Osteoblast (primary cell): ENCODE measurements around the gene ASTN2. TPM values are rescaled to one million over a fixed set of nuclear protein-coding genes. Genes with fewer than 3 reads are reported as not detected.

Source experiments
- DNase-seq: peaks from one replicate; pipeline ENCODE4 v3.0.0; 2011; ENCODE audit warnings: low spot score, mixed read lengths; ENCODE audit not compliant: insufficient read length; ENCODE audit errors: missing footprints
- H2AFZ ChIP-seq: 2 replicates; pipeline ENCODE4 v1.6.0; 2011; ENCODE audit warnings: mild to moderate bottlenecking, low read length
- H3K27ac ChIP-seq: 2 replicates; pipeline ENCODE4 v1.5.1; 2011; ENCODE audit warnings: mild to moderate bottlenecking, low read depth, low read length, moderate library complexity
- H3K27me3 ChIP-seq: 2 replicates; pipeline ENCODE4 v1.6.0; 2012; ENCODE audit warnings: mild to moderate bottlenecking, control low read depth, inconsistent platforms, low read length, moderate library complexity; ENCODE audit not compliant: insufficient read depth
- H3K36me3 ChIP-seq: 2 replicates; pipeline ENCODE4 v1.5.1; 2011; ENCODE audit warnings: mild to moderate bottlenecking, low read length, control low read depth, moderate library complexity; ENCODE audit not compliant: insufficient read depth
- H3K4me1 ChIP-seq: 2 replicates; pipeline ENCODE4 v1.5.1; 2011; ENCODE audit warnings: mild to moderate bottlenecking, low read length, control low read depth, moderate library complexity; ENCODE audit not compliant: insufficient read depth
- H3K4me2 ChIP-seq: 2 replicates; pipeline ENCODE4 v1.6.0; 2011; ENCODE audit warnings: mild to moderate bottlenecking, low read length; ENCODE audit not compliant: insufficient read depth
- H3K4me3 ChIP-seq: fragments of 200-600 bp; sonication (generic); 3 replicates; pipeline ENCODE4 v1.5.1; 2012; ENCODE audit warnings: mild to moderate bottlenecking, low read length, inconsistent platforms; ENCODE audit not compliant: insufficient read depth
- H3K79me2 ChIP-seq: 2 replicates; pipeline ENCODE4 v1.6.0; 2012; ENCODE audit warnings: mild to moderate bottlenecking, low read length, control low read depth, inconsistent platforms; ENCODE audit not compliant: insufficient read depth
- H3K9me3 ChIP-seq: 2 replicates; pipeline ENCODE4 v1.5.1; 2011; ENCODE audit warnings: low read depth, low read length, control low read depth
- H4K20me1 ChIP-seq: 2 replicates; pipeline ENCODE4 v1.6.0; 2012; ENCODE audit warnings: mild to moderate bottlenecking, low read length, control low read depth; ENCODE audit not compliant: insufficient read depth
- CTCF ChIP-seq: IDR thresholded peaks from 2 replicates; pipeline ENCODE4 v1.5.1; 2011; ENCODE audit warnings: mild to moderate bottlenecking, low read depth, low read length, moderate library complexity; ENCODE audit errors: extremely low read depth
- total RNA-seq: library from RNA; depleted of rRNA; stranded (reverse); fragments of >200 nt; gene quantifications from 2 replicates; pipeline ENCODE4 v1.2.3, GENCODE V29; 2012

The ASTN2 gene
- total RNA-seq, 1 donor, result 4.7 TPM

- Histone ChIP-seq H3K4me1 (no peaks in the 10 kb centered on the region), H3K36me3 (no peaks in the 10 kb centered on the region), H3K9me3 (no peaks in the 10 kb centered on the region), H3K4me3 (no peak overlapping the region), H2AFZ (no peak overlapping the region), H3K79me2 (no peaks in the 10 kb centered on the region), H3K27ac (no peak overlapping the region), H4K20me1 (no peaks in the 10 kb centered on the region), H3K4me2 (no peak overlapping the region), H3K27me3 (no peaks in the 10 kb centered on the region)
- no peak for TF ChIP-seq CTCF
- DNase-seq, result no peak
These were observed 111.1 kb downstream of the ASTN2 start for GRCh38 chr9:117303643-117304230.

- no peaks in the 10 kb centered on the region for H4K20me1 ChIP-seq
- H3K9me3 ChIP-seq, result no peaks in the 10 kb centered on the region
- H3K27me3 ChIP-seq, result no peaks in the 10 kb centered on the region
- no peak for DNase-seq
- no peak overlapping the region for H2AFZ ChIP-seq
- H3K27ac ChIP-seq, result no peak overlapping the region
- no peaks in the 10 kb centered on the region for H3K36me3 ChIP-seq
- no peaks in the 10 kb centered on the region for H3K79me2 ChIP-seq
- H3K4me3 ChIP-seq, result no peak overlapping the region
- TF ChIP-seq CTCF, result no peak
- no peak overlapping the region for H3K4me2 ChIP-seq
- no peaks in the 10 kb centered on the region for H3K4me1 ChIP-seq
These were observed 112.4 kb downstream of the ASTN2 start for GRCh38 chr9:117302487-117302886.

GRCh38 chr9:117300371-117301110, 114.3 kb downstream of the ASTN2 start:
- no peak for TF ChIP-seq CTCF
- no peaks in the 10 kb centered on the region for H4K20me1 ChIP-seq

GRCh38 chr9:117296453-117296852, 118.4 kb downstream of the ASTN2 start:
- H3K4me2 ChIP-seq, result no peak overlapping the region
- no peaks in the 10 kb centered on the region for H3K36me3 ChIP-seq
- H3K4me3 ChIP-seq, result no peak overlapping the region
- no peaks in the 10 kb centered on the region for H4K20me1 ChIP-seq
- H2AFZ ChIP-seq, result no peak overlapping the region
- no peak for TF ChIP-seq CTCF
- H3K4me1 ChIP-seq, result no peaks in the 10 kb centered on the region
- DNase-seq, result no peak
- no peak overlapping the region for H3K27ac ChIP-seq
- no peaks in the 10 kb centered on the region for H3K79me2 ChIP-seq
- peaks cover 2% of the 10 kb centered on the region for H3K9me3 ChIP-seq
- no peaks in the 10 kb centered on the region for H3K27me3 ChIP-seq

More at GRCh38 chr9:117300371-117301110, 114.3 kb downstream of the ASTN2 start:
- no peak overlapping the region for H3K27ac ChIP-seq
- H2AFZ ChIP-seq, result no peak overlapping the region
- no peaks in the 10 kb centered on the region for H3K36me3 ChIP-seq
- no peaks in the 10 kb centered on the region for H3K4me1 ChIP-seq
- H3K79me2 ChIP-seq, result no peaks in the 10 kb centered on the region
- no peaks in the 10 kb centered on the region for H3K9me3 ChIP-seq
- no peak overlapping the region for H3K4me2 ChIP-seq
- H3K27me3 ChIP-seq, result no peaks in the 10 kb centered on the region
- DNase-seq, result no peak
- H3K4me3 ChIP-seq, result no peak overlapping the region
